ENCODE measurements around the gene C1QTNF1.

The C1QTNF1 gene

DNA sequence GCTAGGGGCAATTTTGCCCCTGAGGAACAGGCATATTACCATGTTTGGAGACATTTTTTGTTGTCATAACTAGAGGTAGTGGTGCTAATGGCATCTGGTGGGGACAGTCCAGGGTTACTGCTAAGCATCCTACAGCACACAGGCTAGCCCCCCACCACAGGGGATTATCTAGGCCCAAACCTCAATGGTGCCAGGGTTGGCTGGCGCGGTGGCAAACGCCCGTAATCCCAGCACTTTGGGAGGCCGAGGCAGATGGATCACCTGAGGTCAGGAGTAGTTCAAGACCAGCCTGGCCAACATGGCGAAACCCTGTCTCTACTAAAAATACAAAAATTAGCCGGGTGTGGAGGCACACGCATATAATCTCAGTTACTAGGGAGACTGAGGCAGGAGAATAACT, 15.2 kb downstream of the C1QTNF1 start:
- ChIA-PET CTCF (no interaction called here), POLR2A (ENCODE audit: low non-redundant PET) (no interaction called here)
- H3K27ac ChIP-seq = peak overlapping the region; percentile 95
- TF ChIP-seq, protein P1, sequence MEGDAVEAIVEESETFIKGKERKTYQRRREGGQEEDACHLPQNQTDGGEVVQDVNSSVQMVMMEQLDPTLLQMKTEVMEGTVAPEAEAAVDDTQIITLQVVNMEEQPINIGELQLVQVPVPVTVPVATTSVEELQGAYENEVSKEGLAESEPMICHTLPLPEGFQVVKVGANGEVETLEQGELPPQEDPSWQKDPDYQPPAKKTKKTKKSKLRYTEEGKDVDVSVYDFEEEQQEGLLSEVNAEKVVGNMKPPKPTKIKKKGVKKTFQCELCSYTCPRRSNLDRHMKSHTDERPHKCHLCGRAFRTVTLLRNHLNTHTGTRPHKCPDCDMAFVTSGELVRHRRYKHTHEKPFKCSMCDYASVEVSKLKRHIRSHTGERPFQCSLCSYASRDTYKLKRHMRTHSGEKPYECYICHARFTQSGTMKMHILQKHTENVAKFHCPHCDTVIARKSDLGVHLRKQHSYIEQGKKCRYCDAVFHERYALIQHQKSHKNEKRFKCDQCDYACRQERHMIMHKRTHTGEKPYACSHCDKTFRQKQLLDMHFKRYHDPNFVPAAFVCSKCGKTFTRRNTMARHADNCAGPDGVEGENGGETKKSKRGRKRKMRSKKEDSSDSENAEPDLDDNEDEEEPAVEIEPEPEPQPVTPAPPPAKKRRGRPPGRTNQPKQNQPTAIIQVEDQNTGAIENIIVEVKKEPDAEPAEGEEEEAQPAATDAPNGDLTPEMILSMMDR (conservative IDR thresholded peaks at IDR 0.05; ENCODE audit: low read depth) = no peak
- DNase-seq (ENCODE audit: low spot score) = no peak

DNA sequence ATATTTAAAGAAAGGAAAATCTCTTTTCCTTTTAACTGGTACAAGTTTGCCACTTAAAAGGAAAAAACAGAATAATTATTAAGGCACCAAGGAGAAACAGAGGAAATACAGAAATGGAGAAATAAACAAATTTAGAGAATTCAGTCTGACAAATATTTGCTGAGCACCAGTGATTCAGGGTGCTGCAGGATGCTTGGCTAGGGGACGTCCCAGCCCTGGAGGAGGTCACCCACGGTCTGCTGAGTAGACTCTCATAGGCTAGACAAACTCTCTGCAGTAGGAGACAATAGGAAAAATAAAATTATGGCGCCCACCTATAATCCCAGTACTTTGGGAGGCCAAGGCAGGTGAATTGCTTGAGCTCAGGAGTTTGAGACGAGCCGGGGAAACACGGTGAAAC, 15.9 kb downstream of the C1QTNF1 start:
- no peak for DNase-seq (ENCODE audit: low spot score)
- CTCF ChIA-PET = no interaction called here
- peak overlapping the region; percentile 10 for H3K27ac ChIP-seq
- TF ChIP-seq, protein P1 (conservative IDR thresholded peaks at IDR 0.05; ENCODE audit: low read depth) = no peak
- POLR2A ChIA-PET (ENCODE audit: low non-redundant PET) = no interaction called here

DNA sequence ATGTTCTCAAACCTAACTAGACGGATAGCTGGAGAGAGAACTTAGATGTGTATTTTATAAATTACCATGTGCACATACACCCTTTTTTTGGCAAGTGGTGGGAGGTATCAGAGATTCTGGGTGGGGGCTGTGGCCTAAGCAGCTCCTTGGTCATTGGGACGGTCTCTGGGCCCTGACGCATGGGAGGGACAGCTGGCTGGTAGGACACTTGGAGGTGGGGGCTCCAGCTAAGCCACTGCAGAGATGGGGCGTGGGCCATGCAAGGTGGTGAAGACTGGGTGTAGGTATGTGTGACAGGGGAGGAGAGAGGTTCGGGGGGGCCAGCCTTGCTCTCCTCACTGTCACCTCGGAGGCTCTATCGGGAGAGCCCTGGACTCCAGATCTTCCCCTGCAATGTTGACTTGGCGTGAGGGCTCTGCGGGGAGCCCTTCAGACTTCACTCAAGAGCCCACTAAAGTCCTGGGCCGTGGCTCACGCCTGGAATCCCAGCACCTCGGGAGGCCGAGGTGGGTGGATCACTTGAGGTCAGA, 17.1 kb downstream of the C1QTNF1 start:
- ChIA-PET POLR2A (ENCODE audit: low non-redundant PET) (interaction anchor here (0.5 kb wide), 1 partner anchor 13 kb away, joined by 5 read pairs; no protein-coding TSS in a partner anchor), CTCF (interaction anchor here (0.6 to 1.3 kb wide), 3 partner anchors 16 to 286 kb away, joined by 3 to 5 read pairs (median 4); no protein-coding TSS in a partner anchor)
- TF ChIP-seq, protein P1 (conservative IDR thresholded peaks at IDR 0.05; ENCODE audit: low read depth) = no peak
- H3K27ac ChIP-seq = peak overlapping the region; percentile 34
- no peak for DNase-seq (ENCODE audit: low spot score)

GRCh38 chr17:79041723-79042420, 17.9 kb downstream of the C1QTNF1 start:
- DNase-seq (ENCODE audit: low spot score) = no peak
- TF ChIP-seq, protein P1 (conservative IDR thresholded peaks at IDR 0.05; ENCODE audit: low read depth) = no peak
- POLR2A ChIA-PET (ENCODE audit: low non-redundant PET) = no interaction called here

DNA sequence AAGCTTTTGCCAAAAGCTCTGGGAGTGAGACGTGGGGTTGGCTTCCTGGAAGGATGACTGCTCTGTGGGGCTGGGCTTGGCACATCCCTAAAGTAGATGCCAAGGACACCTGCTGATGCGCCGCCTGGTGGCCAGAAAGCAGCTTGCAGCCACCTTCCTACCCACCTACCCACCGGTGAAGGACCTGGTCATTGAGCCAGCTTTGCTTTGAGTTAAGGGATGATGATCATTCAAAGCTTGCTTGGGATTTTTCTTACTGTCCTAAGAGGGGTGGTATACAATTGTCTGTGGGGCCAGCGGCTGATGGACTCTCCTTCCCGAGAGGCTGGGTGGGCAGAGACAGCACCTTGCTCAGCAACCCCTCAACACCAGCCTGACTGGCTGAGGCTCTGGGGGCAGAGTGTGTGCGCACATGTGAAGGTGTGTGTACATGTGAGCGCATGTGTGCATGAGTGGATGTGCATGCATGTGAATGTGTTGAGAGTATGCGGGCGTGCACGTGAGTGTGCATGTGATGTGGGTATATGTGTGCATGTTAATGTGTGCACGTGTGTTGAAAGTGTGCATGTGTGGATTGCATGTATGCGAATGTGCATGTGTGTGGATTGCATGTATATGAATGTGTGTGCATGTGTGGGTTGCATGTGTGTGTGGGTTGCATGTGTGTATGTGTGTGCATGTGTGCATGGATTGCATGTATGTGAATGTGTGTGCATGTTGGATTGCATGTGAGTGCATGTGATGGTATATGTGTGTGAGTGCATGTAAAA, 18.6 kb downstream of the C1QTNF1 start:
- CTCF ChIA-PET = interaction anchor here (0.6 to 1.3 kb wide), 11 partner anchors 8 to 718 kb away, joined by 3 to 18 read pairs (median 4); no protein-coding TSS in a partner anchor
- peak; percentile 75 for DNase-seq (ENCODE audit: low spot score)
- TF ChIP-seq, protein P1 (conservative IDR thresholded peaks at IDR 0.05; ENCODE audit: low read depth) = peak; percentile 91
- H3K27ac ChIP-seq = peak overlapping the region; percentile 34
- POLR2A ChIA-PET (ENCODE audit: low non-redundant PET) = no interaction called here

More at GRCh38 chr17:79041723-79042420, 17.9 kb downstream of the C1QTNF1 start:
- CTCF ChIA-PET = interaction anchor here (0.6 to 1.3 kb wide), 11 partner anchors 8 to 719 kb away, joined by 3 to 18 read pairs (median 4); no protein-coding TSS in a partner anchor
- peak overlapping the region; percentile 34 for H3K27ac ChIP-seq

- DNase-seq (ENCODE audit: low spot score) = no peak
- POLR2A ChIA-PET (ENCODE audit: low non-redundant PET) = no interaction called here
- CTCF ChIA-PET = no interaction called here
Measured at GRCh38 chr17:79043191-79043930, 19.4 kb downstream of the C1QTNF1 start.

More at GRCh38 chr17:79043191-79043930, 19.4 kb downstream of the C1QTNF1 start:
- TF ChIP-seq, protein P1 (conservative IDR thresholded peaks at IDR 0.05; ENCODE audit: low read depth) = no peak
- no peak overlapping the region for H3K27ac ChIP-seq

All from RWPE1 (cell line).